ENCODE data around the gene LDB3. TPM values are rescaled to one million over a fixed set of nuclear protein-coding genes. Genes with fewer than 3 reads are reported as not detected.

Gene LDB3
- total RNA-seq, 3 donors from 2014 or later (not counting 1 experiment from before 2014, with no cell fraction given) = 0.11 to 0.12 TPM; not detected in 1

GRCh38 chr10:86742230-86742629 is 73.9 kb downstream of the LDB3 start:
- H3K4me3 ChIP-seq (ENCODE audit: low read length) = no peak overlapping the region
- peaks cover 5% of the 10 kb centered on the region for H3K27me3 ChIP-seq (ENCODE audit: control insufficient read depth, insufficient read depth, low read length)
- Mint-ChIP-seq H3K27me3 (ENCODE audit: low read depth in 2 of 2) (peaks cover 14 to 20% of the 10 kb centered on the region in 2 donors), H3K36me3 (no peaks in the 10 kb centered on the region), H3K4me1 (no peaks in the 10 kb centered on the region), H3K27ac (no peak overlapping the region), H3K4me3 (no peak overlapping the region), H3K9me3 (no peaks in the 10 kb centered on the region)
- H3K36me3 ChIP-seq (ENCODE audit: control insufficient read depth, insufficient read depth, low read length) = no peaks in the 10 kb centered on the region
- no peaks in the 10 kb centered on the region for H3K4me1 ChIP-seq (ENCODE audit: control insufficient read depth, insufficient read depth, low read length)
- no peaks in the 10 kb centered on the region for H3K9me3 ChIP-seq (ENCODE audit: control insufficient read depth, insufficient read depth, low read length)
- no peak overlapping the region for H3K27ac ChIP-seq (ENCODE audit: low read length)
- ATAC-seq (no peak), DNase-seq (no peak)
- intact Hi-C loops (cut with micrococcal nuclease) = no loop called here
- no CpG with 5 or more reads among the region's 1 CpG for WGBS (ENCODE audit: insufficient coverage)
- TF ChIP-seq CTCF (IDR thresholded peaks at IDR 0.05) = no peak

GRCh38 chr10:86744067-86744725 is 75.9 kb downstream of the LDB3 start:
- H3K27me3 ChIP-seq (ENCODE audit: control insufficient read depth, insufficient read depth, low read length) = peaks cover 5% of the 10 kb centered on the region
- H3K27ac Mint-ChIP-seq = no peak overlapping the region
- H3K9me3 ChIP-seq (ENCODE audit: control insufficient read depth, insufficient read depth, low read length) = no peaks in the 10 kb centered on the region
- H3K36me3 Mint-ChIP-seq = no peaks in the 10 kb centered on the region
- peaks cover 0 to 5% of the 10 kb centered on the region in 2 donors for H3K4me1 Mint-ChIP-seq
- H3K4me3 ChIP-seq (ENCODE audit: low read length) = no peak overlapping the region
- no peak overlapping the region for H3K4me3 Mint-ChIP-seq
- 79% methylated on average over 7 of the region's 7 CpGs for WGBS (ENCODE audit: insufficient coverage)
- DNase-seq (no peak), ATAC-seq (no peak)
- TF ChIP-seq CTCF (IDR thresholded peaks at IDR 0.05) = no peak
- H3K4me1 ChIP-seq (ENCODE audit: control insufficient read depth, insufficient read depth, low read length) = no peaks in the 10 kb centered on the region
- H3K27ac ChIP-seq (ENCODE audit: low read length) = no peak overlapping the region
- no peaks in the 10 kb centered on the region for H3K36me3 ChIP-seq (ENCODE audit: control insufficient read depth, insufficient read depth, low read length)
- no peaks in the 10 kb centered on the region for H3K9me3 Mint-ChIP-seq
- intact Hi-C loops (cut with micrococcal nuclease) = no loop called here
- peaks cover 11 to 14% of the 10 kb centered on the region in 2 donors for H3K27me3 Mint-ChIP-seq (ENCODE audit: low read depth in 2 of 2)

GRCh38 chr10:86747796-86748581 is 79.7 kb downstream of the LDB3 start:
- Histone ChIP-seq H3K4me1 (ENCODE audit: control insufficient read depth, insufficient read depth, low read length) (no peaks in the 10 kb centered on the region), H3K4me3 (ENCODE audit: low read length) (no peak overlapping the region), H3K36me3 (ENCODE audit: control insufficient read depth, insufficient read depth, low read length) (no peaks in the 10 kb centered on the region), H3K27me3 (ENCODE audit: control insufficient read depth, insufficient read depth, low read length) (peaks cover 2% of the 10 kb centered on the region), H3K9me3 (ENCODE audit: control insufficient read depth, insufficient read depth, low read length) (no peaks in the 10 kb centered on the region), H3K27ac (ENCODE audit: low read length) (no peak overlapping the region)
- no peak for TF ChIP-seq CTCF (IDR thresholded peaks at IDR 0.05)
- Mint-ChIP-seq H3K4me1 (peaks cover 0 to 5% of the 10 kb centered on the region in 2 donors), H3K27me3 (ENCODE audit: low read depth in 2 of 2) (peaks cover 4 to 14% of the 10 kb centered on the region in 2 donors), H3K36me3 (no peaks in the 10 kb centered on the region), H3K4me3 (no peak overlapping the region), H3K27ac (no peak overlapping the region), H3K9me3 (no peaks in the 10 kb centered on the region)
- DNase-seq = no peak
- 28% methylated on average over 5 of the region's 7 CpGs for WGBS (ENCODE audit: insufficient coverage)
- ATAC-seq = no peak
- intact Hi-C loops (cut with micrococcal nuclease) = no loop called here

Data from natural killer cell (primary cell).